LNCaP clone FGC (cell line): ENCODE measurements around the gene INPP5F.

Experiments
- DNase-seq: peaks from one replicate; pipeline ENCODE4 v3.0.0-alpha.2; 2011; ENCODE audit warnings: low read depth
- H3K4me3 ChIP-seq: 2 replicates; pipeline ENCODE4 v1.5.1; 2011; ENCODE audit warnings: mild to moderate bottlenecking, low read depth, low read length, control low read depth
- CTCF ChIP-seq: IDR thresholded peaks from 2 replicates; pipeline ENCODE4 v1.5.1; 2012; ENCODE audit warnings: mild to moderate bottlenecking; ENCODE audit not compliant: control insufficient read depth, insufficient read depth; ENCODE audit errors: extremely low read depth

Gene INPP5F

GRCh38 chr10:119878524-119878923, 152.7 kb downstream of the INPP5F start:
- TF ChIP-seq CTCF, result no peak
- no peak for DNase-seq

More at GRCh38 chr10:119878524-119878923, 152.7 kb downstream of the INPP5F start:
- H3K4me3 ChIP-seq, result no peak overlapping the region
